ENCODE data around the gene MRPS15.
"Not testable (repeated sequence)": the region's sequence is repeated elsewhere in the genome, so short reads cannot be mapped to it uniquely, and the experiment has no call there.

Gene MRPS15

GRCh38 chr1:36482724-36483388, 18.7 kb upstream of the MRPS15 start, which contains the start of gene CSF3R:
Gene CSF3R (minus strand): TSS chr1:36482913. CDS start chr1:36479496, 3,417 bp downstream.
- DNase-seq (ENCODE audit: low read depth), result no peak

GRCh38 chr1:36481771-36482723, 17.9 kb upstream of the MRPS15 start:
- no peak for DNase-seq (ENCODE audit: low read depth)

- no peak for DNase-seq (ENCODE audit: low read depth)
Observed at GRCh38 chr1:36481091-36481490, 16.9 kb upstream of the MRPS15 start.

- no peak for DNase-seq (ENCODE audit: low read depth)
Observed at GRCh38 chr1:36480161-36480560, 16.0 kb upstream of the MRPS15 start.

- DNase-seq (ENCODE audit: low read depth), result no peak
Observed at GRCh38 chr1:36479505-36480051, 15.4 kb upstream of the MRPS15 start.

- not testable (repeated sequence) for DNase-seq (ENCODE audit: low read depth)
Observed at GRCh38 chr1:36477615-36478014, 13.4 kb upstream of the MRPS15 start.

- no peak for DNase-seq (ENCODE audit: low read depth)
Observed at GRCh38 chr1:36476945-36477344, 12.8 kb upstream of the MRPS15 start.

GRCh38 chr1:36475910-36476604, 11.9 kb upstream of the MRPS15 start:
- no peak for DNase-seq (ENCODE audit: low read depth)

- no peak for DNase-seq (ENCODE audit: low read depth)
Observed at GRCh38 chr1:36475341-36475740, 11.2 kb upstream of the MRPS15 start.

- no peak for DNase-seq (ENCODE audit: low read depth)
Observed at GRCh38 chr1:36472656-36473055, 8.5 kb upstream of the MRPS15 start.

- DNase-seq (ENCODE audit: low read depth), result no peak
Observed at GRCh38 chr1:36471830-36472641, 7.9 kb upstream of the MRPS15 start.

GRCh38 chr1:36469163-36469562, 5.0 kb upstream of the MRPS15 start:
- DNase-seq (ENCODE audit: low read depth), result no peak

- DNase-seq (ENCODE audit: low read depth), result no peak
Observed at GRCh38 chr1:36467700-36468455, 3.7 kb upstream of the MRPS15 start.

GRCh38 chr1:36467027-36467410, 2.8 kb upstream of the MRPS15 start:
- DNase-seq (ENCODE audit: low read depth), result no peak

GRCh38 chr1:36466370-36467026, 2.3 kb upstream of the MRPS15 start:
- no peak for DNase-seq (ENCODE audit: low read depth)

GRCh38 chr1:36465731-36466369, 1.7 kb upstream of the MRPS15 start:
- DNase-seq (ENCODE audit: low read depth), result no peak

GRCh38 chr1:36464605-36465393, 615 bp upstream of the MRPS15 start:
- no peak for DNase-seq (ENCODE audit: low read depth)

- no peak for DNase-seq (ENCODE audit: low read depth)
Observed at GRCh38 chr1:36463463-36463802, 751 bp downstream of the MRPS15 start.

- DNase-seq (ENCODE audit: low read depth), result no peak
Observed at GRCh38 chr1:36458910-36459309, 5.3 kb downstream of the MRPS15 start.

All from stimulated activated CD8-positive, alpha-beta memory T cell treated with anti-CD3 and anti-CD28 coated beads, Interleukin-12 subunit alpha, Interleukin-12 subunit beta, amount 100 ng/mL, for 1 hour (primary cell).